Thyroid gland (tissue), 4 donors: Measurements from ENCODE around the gene USP48.

Experiments
- POLR2A ChIP-seq, 2 donors: fragments of 450-650 bp; IDR thresholded peaks; one replicate each; pipeline ENCODE4 v1.6.1; 2017; ENCODE audit warnings: antibody characterized with exemption in 2 of 2, mild to moderate bottlenecking in 2 of 2, moderate library complexity in 1 of 2
- TF ChIP-seq, protein P1 (sequence below), 6 experiments: fragments of 200-600 bp in 3 of 6; fragments of 450-650 bp in 3 of 6; sonication (generic) in 3 of 6; IDR thresholded peaks; one replicate each; pipeline ENCODE4 v1.5.1; 2016 to 2019; ENCODE audit warnings: antibody characterized with exemption in 6 of 6, mild to moderate bottlenecking in 2 of 6, inconsistent platforms in 1 of 6, moderate library complexity in 1 of 6

DNA sequence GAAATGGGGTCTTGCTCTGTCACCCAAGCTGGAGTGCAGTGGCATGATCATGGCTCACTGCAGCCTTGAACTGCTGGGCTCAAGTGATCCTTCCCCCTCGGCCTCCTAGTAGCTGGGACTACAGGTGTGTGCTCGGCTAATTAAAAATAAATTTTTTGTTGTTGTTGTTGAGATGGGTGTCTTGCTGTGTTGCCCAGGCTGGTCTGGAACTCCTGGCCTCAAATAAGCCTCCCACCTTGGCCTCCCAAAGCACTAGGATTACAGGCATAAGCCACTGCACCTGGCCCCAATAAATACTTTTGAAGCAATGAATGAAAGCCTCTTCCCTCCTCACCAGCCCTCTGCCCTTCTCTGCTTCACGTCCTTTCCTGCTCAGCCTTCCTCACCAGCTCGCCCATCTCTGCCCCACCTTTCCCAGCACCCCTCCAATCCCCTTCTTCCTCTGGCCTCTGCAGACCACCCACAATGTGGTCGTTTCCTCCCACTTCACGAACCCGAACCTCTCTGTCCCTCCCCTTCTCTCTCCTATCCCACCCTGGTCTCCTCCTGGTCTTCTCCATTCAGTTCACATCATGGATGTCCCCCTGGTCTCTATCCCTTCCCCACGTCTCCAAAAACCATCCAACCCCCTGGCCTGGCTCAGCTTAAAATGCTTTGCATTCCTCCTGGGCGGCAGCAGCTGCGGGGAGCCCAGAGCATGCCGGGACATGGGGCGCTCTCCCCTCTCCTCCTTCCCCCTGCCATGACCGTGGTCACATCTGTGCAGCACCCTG is 152.2 kb downstream of the USP48 start:
- TF ChIP-seq, protein P1, sequence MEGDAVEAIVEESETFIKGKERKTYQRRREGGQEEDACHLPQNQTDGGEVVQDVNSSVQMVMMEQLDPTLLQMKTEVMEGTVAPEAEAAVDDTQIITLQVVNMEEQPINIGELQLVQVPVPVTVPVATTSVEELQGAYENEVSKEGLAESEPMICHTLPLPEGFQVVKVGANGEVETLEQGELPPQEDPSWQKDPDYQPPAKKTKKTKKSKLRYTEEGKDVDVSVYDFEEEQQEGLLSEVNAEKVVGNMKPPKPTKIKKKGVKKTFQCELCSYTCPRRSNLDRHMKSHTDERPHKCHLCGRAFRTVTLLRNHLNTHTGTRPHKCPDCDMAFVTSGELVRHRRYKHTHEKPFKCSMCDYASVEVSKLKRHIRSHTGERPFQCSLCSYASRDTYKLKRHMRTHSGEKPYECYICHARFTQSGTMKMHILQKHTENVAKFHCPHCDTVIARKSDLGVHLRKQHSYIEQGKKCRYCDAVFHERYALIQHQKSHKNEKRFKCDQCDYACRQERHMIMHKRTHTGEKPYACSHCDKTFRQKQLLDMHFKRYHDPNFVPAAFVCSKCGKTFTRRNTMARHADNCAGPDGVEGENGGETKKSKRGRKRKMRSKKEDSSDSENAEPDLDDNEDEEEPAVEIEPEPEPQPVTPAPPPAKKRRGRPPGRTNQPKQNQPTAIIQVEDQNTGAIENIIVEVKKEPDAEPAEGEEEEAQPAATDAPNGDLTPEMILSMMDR (IDR thresholded peaks at IDR 0.05), result no peak
- TF ChIP-seq POLR2A (IDR thresholded peaks at IDR 0.05), result no peak
